Thoracic aorta (tissue), 2 donors: Measurements from ENCODE around the gene GPR17. TPM values are rescaled to one million over a fixed set of nuclear protein-coding genes. Genes with fewer than 3 reads are reported as not detected.

Source experiments
- ATAC-seq: fragments of 150-250 bp; one replicate; pipeline ENCODE4 v1.8.0; 2017; ENCODE audit warnings: low read depth; ENCODE audit not compliant: insufficient number of reproducible peaks, low FRiP score
- DNase-seq: peaks from one replicate; pipeline ENCODE4 v3.0.0-alpha.2; 2020; ENCODE audit warnings: low spot score
- H3K27ac ChIP-seq, 2 donors: fragments of 200-600 bp; sonication (generic); 1 replicate in 1 of 2; 2 replicates in 1 of 2; pipeline ENCODE4 v1.5.1; 2016; ENCODE audit warnings: mild to moderate bottlenecking in 2 of 2, moderate library complexity in 2 of 2
- H3K27me3 ChIP-seq: fragments of 200-600 bp; sonication (generic); replicated peaks from 2 replicates; pipeline ENCODE4 v1.6.0; 2016; ENCODE audit warnings: mild to moderate bottlenecking; ENCODE audit not compliant: insufficient read depth
- H3K36me3 ChIP-seq: fragments of 200-600 bp; sonication (generic); one replicate; pipeline ENCODE4 v1.5.1; 2016
- H3K4me1 ChIP-seq, 2 donors: fragments of 200-600 bp; sonication (generic); 1 replicate in 1 of 2; 2 replicates in 1 of 2; pipeline versions ENCODE4 v1.5.1 to v1.6.0; 2016; ENCODE audit warnings: low read depth in 2 of 2, mild to moderate bottlenecking in 1 of 2; ENCODE audit not compliant: control insufficient read depth in 1 of 2
- H3K4me3 ChIP-seq: fragments of 200-600 bp; sonication (generic); 2 replicates; pipeline ENCODE4 v1.5.1; 2016; ENCODE audit warnings: mild to moderate bottlenecking
- H3K9me3 ChIP-seq: fragments of 200-600 bp; sonication (generic); 2 replicates; pipeline ENCODE4 v1.5.1; 2016
- total RNA-seq, 2 donors: library from RNA; depleted of rRNA; stranded (reverse); fragments of >200 nt; gene quantifications; one replicate each; pipeline versions ENCODE4 v1.1.0 to v1.2.3, GENCODE V29; 2016
- TF ChIP-seq, protein P1 (sequence below): fragments of 200-600 bp; sonication (generic); IDR thresholded peaks from one replicate; pipeline ENCODE4 v1.5.1; 2019; ENCODE audit warnings: antibody characterized with exemption

GPR17 gene
- total RNA-seq, 2 donors from 2014 or later: not detected

DNA sequence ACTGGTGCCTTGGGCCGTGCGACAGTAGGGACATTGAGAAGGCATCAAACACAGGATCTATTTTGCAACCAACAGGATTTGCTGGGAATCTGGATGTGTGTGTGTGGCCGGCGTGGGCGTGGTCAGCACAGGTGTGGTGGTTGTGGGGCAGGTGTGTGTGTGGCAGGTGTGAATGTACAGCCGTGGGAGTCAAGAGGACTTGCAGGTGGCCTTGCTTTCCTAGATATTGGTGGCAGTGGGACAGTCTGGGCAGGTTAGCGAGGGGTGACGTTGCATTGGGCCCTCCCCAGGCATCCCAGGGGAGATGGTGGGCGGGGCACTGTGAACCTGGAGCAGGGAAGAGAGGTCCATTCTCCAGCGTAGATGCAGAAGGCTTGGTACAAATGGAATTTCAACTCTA lies 32.6 kb downstream of the GPR17 start:
- Histone ChIP-seq H3K9me3 (no peaks in the 10 kb centered on the region), H3K36me3 (no peaks in the 10 kb centered on the region), H3K27me3 (no peaks in the 10 kb centered on the region), H3K4me1 (peaks cover 19 to 50% of the 10 kb centered on the region in 2 donors), H3K27ac (no peak overlapping the region), H3K4me3 (no peak overlapping the region)
- DNase-seq: no peak
- TF ChIP-seq, protein P1, sequence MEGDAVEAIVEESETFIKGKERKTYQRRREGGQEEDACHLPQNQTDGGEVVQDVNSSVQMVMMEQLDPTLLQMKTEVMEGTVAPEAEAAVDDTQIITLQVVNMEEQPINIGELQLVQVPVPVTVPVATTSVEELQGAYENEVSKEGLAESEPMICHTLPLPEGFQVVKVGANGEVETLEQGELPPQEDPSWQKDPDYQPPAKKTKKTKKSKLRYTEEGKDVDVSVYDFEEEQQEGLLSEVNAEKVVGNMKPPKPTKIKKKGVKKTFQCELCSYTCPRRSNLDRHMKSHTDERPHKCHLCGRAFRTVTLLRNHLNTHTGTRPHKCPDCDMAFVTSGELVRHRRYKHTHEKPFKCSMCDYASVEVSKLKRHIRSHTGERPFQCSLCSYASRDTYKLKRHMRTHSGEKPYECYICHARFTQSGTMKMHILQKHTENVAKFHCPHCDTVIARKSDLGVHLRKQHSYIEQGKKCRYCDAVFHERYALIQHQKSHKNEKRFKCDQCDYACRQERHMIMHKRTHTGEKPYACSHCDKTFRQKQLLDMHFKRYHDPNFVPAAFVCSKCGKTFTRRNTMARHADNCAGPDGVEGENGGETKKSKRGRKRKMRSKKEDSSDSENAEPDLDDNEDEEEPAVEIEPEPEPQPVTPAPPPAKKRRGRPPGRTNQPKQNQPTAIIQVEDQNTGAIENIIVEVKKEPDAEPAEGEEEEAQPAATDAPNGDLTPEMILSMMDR: no peak
- no peak for ATAC-seq

DNA sequence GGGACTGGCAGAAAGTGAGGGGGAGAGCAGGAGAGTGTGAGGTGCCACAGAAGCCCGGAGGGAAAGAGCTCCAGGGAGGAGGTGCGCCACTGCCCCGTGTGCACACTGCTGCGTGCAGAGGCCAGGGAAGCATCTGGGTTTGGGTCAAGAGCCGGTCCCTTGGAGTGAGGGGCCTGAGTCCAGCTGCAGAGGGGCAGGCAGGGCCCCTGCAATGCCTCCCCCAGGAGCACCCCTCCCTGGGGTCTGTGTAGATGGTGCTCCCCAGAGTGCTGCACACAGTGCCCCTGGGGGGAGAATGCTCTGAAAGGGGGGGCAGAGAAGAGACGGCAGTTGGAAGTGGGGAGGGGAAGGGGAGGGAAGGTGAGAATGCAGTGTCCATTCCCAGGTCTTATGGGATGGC lies 33.0 kb downstream of the GPR17 start:
- no peak for DNase-seq
- H3K27ac ChIP-seq: no peak overlapping the region
- TF ChIP-seq, protein P1: no peak
- H3K4me3 ChIP-seq: no peak overlapping the region
- no peaks in the 10 kb centered on the region for H3K36me3 ChIP-seq
- no peaks in the 10 kb centered on the region for H3K9me3 ChIP-seq
- H3K27me3 ChIP-seq: no peaks in the 10 kb centered on the region
- peaks cover 22 to 54% of the 10 kb centered on the region in 2 donors for H3K4me1 ChIP-seq
- no peak for ATAC-seq

DNA sequence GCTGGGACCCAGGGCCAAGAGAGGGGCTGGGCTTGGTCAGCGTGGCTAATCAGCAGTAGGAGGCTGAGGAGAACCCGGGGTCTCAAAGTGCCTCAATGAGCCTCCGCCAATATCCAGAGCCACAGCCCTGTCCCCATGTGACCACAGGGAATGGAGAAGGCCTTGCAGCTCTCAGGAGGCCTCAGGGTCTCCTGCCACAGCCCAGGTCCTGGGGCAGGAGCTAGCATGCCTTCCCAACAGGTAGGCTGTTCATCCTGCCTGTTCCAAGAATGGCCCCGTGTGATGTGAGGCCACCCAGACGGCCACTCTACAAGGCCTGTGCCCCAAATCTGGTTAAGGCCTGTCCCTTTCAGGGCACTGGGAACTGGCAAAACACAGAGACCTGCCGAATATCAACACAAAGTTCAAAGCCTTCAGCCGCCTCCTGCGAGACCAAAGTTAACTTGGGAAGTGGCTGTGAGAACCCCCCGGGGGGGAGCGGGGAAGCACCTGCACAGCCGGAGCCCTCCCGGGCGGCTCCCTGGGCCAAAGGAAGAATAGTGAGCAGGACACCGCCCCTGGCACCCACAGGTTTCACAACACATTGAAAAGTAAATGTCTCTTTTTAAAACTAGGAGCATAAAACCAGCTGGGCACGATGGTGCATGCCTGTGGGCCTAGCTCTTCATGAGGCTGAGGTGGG lies 33.9 kb downstream of the GPR17 start:
- TF ChIP-seq, protein P1: no peak
- H3K27ac ChIP-seq: no peak overlapping the region
- no peak for DNase-seq

DNA sequence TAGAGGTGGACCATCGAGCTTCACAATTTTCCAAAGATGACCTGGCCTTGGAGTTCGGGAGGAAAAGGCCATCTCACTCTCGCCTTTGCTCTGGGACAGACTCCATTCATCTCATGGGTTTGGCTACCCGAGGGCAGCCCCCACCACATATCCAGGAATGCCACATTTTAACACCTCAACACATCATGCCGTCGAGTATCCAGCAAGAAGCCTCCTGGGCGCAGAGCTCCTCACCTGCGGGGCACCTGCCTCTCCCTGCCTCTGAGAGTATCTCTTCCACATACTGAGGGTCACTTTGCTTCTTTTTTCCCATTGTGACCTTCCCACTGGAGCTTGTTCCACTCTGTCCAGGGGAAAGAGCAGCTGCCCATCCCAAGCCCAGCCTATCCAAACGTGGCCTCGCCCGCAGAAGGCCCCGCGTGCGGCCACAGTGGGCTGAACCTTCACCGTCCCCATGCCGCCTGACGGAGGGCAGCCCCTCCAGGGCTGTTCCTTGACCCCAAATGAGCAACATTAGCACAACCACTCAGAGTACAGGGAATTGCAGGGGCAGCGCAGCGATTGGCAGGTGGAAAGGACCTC lies 34.8 kb downstream of the GPR17 start:
- Histone ChIP-seq H3K4me1 (peaks cover 21 to 55% of the 10 kb centered on the region in 2 donors), H3K9me3 (no peaks in the 10 kb centered on the region), H3K4me3 (peak overlapping the region; percentile 66), H3K27me3 (no peaks in the 10 kb centered on the region), H3K27ac (peak overlapping the region; percentile 23 to 32), H3K36me3 (no peaks in the 10 kb centered on the region)
- DNase-seq (no peak), ATAC-seq (no peak)
- TF ChIP-seq, protein P1: no peak

More for the DNA sequence above, 33.9 kb downstream of the GPR17 start:
- Histone ChIP-seq H3K4me3 (no peak overlapping the region), H3K27me3 (no peaks in the 10 kb centered on the region), H3K36me3 (no peaks in the 10 kb centered on the region), H3K4me1 (peaks cover 23 to 57% of the 10 kb centered on the region in 2 donors), H3K9me3 (no peaks in the 10 kb centered on the region)
- no peak for ATAC-seq

DNA sequence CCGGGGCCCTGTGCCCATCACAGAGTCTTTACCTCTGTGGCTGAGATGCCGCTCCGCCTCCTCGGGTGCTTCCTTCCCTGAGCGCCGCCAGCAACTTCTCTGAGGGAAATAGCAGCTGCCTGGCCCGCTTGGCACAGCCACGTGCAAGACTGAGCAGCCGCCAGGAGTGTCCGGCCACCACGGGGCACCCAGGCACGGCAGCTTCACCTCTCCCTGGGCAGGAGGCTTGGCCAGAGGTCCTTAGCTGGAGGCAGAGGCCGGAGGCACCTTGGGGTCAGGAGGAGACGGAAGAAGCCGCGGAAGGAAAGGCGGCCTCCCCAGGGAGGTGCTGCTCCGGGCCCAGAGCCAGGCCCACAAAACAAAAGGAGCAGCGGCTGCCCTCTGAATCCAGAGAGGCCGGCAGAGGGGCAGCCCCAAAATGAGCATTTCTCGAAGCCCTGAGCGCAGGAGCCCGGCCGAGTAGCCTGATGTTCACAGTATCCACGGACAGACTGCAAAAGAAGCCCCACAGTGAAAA lies 35.4 kb downstream of the GPR17 start:
- Histone ChIP-seq H3K9me3 (no peaks in the 10 kb centered on the region), H3K4me1 (peaks cover 18 to 50% of the 10 kb centered on the region in 2 donors), H3K27ac (peak overlapping the region; percentile 23 to 32), H3K36me3 (no peaks in the 10 kb centered on the region), H3K4me3 (peak overlapping the region; percentile 66), H3K27me3 (no peaks in the 10 kb centered on the region)
- TF ChIP-seq, protein P1: no peak
- DNase-seq (no peak), ATAC-seq (no peak)
